GM19351 (cell line): ENCODE measurements around the gene KCNJ18.
"Not testable (repeated sequence)": the region's sequence is repeated elsewhere in the genome, so short reads cannot be mapped to it uniquely, and the experiment has no call there.

ENCODE experiments used
- ATAC-seq: cut with Tn5 transposase; IDR thresholded peaks from one replicate; pipeline ENCODE4 v1.9.1; 2021; ENCODE audit warnings: mild to moderate bottlenecking, moderate library complexity; ENCODE audit not compliant: unreplicated experiment

KCNJ18 gene

DNA sequence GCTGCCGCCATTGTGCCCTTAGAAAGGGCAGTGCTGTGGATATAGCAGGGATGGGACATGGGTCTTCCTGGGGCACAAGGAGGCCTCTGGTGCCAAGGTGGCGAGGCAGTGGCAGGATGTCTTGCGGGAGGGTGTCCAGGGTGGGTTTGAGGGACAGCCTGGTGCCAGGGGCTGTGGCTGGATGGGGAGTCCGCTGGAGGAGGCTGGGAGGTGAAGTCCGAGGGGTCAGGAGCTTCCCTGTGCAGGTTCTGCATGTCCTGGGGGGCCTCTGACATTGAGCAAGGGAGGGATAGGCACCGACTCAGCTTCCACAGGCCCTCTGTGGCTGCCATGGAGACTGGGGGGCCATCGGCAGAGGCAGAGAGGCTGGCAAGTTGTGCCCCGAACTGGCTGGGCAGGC, 9.7 kb downstream of the KCNJ18 start:
- not testable (repeated sequence) for ATAC-seq

- not testable (repeated sequence) for ATAC-seq
These were observed 10.2 kb downstream of the KCNJ18 start for GRCh38 chr17:21702521-21702920.

DNA sequence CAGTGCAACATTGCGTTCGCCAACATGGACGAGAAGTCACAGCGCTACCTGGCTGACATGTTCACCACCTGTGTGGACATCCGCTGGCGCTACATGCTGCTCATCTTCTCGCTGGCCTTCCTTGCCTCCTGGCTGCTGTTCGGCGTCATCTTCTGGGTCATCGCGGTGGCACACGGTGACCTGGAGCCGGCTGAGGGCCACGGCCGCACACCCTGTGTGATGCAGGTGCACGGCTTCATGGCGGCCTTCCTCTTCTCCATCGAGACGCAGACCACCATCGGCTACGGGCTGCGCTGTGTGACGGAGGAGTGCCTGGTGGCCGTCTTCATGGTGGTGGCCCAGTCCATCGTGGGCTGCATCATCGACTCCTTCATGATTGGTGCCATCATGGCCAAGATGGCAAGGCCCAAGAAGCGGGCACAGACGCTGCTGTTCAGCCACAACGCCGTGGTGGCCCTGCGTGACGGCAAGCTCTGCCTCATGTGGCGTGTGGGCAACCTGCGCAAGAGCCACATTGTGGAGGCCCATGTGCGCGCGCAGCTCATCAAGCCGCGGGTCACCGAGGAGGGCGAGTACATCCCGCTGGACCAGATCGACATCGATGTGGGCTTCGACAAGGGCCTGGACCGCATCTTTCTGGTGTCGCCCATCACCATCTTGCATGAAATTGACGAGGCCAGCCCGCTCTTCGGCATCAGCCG, 10.8 kb downstream of the KCNJ18 start:
- not testable (repeated sequence) for ATAC-seq

DNA sequence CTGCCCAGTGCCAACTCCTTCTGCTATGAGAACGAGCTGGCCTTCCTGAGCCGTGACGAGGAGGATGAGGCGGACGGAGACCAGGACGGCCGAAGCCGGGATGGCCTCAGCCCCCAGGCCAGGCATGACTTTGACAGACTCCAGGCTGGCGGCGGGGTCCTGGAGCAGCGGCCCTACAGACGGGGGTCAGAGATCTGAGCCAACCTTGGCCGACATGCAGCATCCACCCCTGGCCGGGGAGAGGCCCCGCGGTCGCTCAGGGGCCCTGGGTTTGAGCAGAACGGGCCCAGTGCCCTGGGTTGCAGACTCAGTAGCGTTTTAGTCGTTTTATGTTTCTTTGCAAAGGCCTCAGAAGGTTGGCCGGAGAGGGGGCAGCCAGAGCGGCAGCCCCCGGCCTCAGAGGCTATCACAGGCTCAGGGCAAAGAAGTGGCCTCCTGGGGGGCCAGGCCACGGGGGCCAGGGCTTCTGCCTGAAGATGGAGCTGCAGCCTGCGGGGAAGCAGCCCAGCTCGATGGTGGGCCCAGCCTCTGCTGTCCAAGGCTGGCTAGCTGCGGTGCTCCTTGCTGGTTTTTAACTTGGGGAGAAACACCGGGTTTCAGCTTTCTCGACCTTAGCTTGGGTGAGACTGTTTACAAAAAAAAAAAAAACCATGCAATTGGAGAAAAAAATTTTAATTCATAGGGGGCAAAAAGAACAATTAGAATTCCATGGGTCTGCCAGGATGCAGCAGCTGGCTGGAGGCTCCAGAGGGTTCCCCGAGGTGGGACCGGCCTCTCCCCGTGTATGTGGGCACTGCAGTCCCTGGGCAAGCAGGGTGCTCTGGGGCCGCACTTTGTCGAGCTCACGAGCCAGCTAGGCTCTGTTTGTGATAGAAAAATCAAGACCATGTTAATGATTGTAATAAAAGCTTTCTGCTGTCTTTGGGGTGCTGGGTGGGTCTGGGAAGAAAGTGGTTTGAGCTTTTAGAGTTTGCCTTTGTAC, 11.9 kb downstream of the KCNJ18 start:
- not testable (repeated sequence) for ATAC-seq

DNA sequence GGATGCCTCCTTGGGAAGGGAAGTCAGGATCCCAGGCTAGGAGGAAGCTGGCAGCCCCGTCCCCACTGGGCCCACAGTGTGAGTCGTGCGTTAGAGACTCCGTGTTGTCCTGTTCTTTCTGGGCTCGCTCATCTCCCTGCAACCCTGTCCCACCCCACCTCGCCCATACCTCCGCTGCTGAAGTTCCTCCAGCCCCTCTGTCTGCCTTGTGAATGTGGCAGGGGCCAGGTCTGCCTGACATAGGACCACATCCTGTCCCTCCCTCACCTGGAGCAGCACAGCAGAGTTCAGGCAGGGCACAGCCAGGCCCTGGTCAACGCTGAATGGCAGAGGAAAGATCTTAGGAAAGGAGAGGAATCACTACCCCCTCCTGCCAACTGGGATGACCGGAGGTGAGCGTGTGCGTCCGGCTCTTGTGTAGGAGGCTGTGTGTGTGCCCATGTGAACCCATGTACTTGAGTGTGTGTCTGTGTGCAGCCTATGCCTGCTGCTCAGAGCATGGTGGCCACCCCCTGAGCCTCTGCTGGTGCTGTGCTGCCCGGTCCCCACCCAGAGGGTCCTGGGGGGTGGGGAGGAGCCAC, 12.8 kb downstream of the KCNJ18 start:
- no peak for ATAC-seq

DNA sequence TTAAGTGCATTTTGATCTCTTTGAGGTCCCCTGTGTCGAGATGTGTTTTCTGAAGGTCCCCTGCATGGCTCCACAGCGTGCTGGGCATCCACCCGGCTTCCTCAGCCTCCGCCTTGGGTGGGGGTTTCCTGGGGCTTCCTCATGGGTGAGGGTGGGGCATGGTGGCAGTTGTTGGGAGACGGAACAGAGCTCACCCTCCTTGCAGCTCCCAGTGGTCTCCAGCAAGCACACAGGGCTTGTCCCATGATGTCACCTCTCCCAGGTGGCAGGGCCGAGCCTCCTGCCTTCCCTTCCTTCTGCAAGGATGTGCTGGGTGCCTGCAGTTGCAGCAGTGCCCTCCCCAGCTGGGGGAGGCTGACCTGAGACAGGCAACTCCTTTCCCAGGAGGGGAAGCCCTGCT, 13.4 kb downstream of the KCNJ18 start:
- not testable (repeated sequence) for ATAC-seq

DNA sequence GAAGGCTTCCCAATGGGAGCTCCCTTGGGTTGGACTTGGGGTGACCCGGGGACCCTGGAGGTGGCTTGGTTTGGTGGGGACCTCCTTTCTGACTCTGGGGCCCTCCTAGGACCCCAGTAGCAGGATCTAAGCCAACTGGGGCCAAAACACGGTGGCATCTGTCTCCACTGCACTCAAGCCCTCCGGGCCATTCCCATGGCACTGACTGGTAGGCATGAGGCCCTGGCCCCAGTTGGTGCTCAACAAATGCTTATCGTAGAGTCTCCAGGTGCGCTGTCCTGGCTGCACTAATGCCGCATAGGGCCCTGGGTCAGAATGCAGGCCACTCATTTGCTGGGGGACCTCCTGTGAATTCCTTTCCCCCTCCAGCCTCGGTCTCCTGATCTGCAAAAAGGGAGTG, 14.2 kb downstream of the KCNJ18 start:
- ATAC-seq, result not testable (repeated sequence)

- ATAC-seq, result not testable (repeated sequence)
These were observed 14.8 kb downstream of the KCNJ18 start for GRCh38 chr17:21707131-21707530.

GRCh38 chr17:21707711-21708611, 15.6 kb downstream of the KCNJ18 start:
- not testable (repeated sequence) for ATAC-seq

DNA sequence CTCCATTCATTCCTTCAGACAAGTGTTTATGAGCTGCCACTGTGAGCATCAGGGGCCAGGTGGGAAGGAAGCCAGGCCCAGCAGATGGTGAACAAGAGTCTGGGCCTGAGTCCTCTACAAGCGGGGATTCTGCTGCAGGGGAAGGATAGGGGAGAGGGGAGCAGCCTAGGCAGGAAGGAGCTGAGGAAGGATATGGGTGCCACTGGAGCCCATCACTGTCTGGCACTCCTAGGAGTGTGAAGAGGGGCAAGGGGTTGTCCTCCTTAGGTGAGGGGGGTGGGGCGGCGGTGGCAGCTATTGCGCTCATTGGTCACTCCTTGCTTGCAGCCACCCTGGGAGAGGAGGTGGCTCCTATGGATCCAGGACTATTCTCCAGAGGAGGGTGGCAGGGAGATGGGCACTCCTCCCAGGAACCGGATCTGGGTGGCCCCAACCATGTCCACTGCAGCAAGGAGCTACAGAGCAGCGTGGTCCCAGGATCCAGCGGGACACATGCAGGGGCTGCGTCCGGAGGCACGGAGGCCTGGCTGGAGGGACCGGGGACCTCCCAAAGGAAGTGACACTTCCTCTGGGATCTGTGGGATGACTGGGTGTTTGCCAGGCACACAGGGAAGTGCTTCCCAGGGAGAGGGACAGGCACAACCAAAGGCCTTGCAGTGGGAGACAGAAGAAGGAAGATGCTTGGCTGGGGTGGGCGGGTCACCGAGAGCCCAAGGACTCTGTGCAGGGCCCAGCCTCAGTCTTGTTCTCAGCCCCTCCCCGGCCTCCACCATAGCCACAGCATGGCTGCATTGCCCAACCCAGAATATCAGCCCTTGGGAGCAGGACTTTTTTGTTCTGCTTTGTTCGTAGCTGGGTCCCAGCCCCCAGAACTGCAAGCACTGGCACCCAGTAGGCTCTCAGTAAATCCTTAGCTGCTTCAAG, 16.6 kb downstream of the KCNJ18 start:
- not testable (repeated sequence) for ATAC-seq

- ATAC-seq, result not testable (repeated sequence)
These were observed 17.7 kb downstream of the KCNJ18 start for GRCh38 chr17:21709994-21710393.

GRCh38 chr17:21710486-21710885, 18.2 kb downstream of the KCNJ18 start:
- ATAC-seq, result not testable (repeated sequence)

DNA sequence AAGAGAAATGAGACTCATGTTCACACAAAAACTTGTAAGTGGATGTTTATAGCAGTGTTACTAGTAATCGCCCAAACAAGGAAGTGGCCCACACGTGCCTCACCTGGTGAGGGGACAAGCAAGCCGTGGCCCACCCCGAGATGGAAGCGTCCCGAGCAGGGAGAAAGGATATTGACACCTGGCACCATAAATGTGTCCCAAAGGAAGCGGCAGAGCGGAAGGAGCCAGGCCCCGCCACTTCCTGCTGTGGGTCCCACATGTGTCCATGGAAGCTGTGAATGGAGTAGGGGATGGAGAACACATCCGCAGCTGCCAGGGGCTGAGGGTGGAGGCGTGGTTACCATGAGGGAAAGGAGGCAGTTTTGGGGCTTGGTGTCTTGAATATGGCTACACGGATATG, 18.9 kb downstream of the KCNJ18 start:
- no peak for ATAC-seq

- ATAC-seq, result not testable (repeated sequence)
These were observed 20.7 kb downstream of the KCNJ18 start for GRCh38 chr17:21713020-21713419.

GRCh38 chr17:21713631-21714030, 21.3 kb downstream of the KCNJ18 start:
- not testable (repeated sequence) for ATAC-seq

- not testable (repeated sequence) for ATAC-seq
These were observed 22.4 kb downstream of the KCNJ18 start for GRCh38 chr17:21714676-21715075.

GRCh38 chr17:21715877-21716276, 23.6 kb downstream of the KCNJ18 start:
- not testable (repeated sequence) for ATAC-seq

- ATAC-seq, result not testable (repeated sequence)
These were observed 26.6 kb downstream of the KCNJ18 start for GRCh38 chr17:21718971-21719370.

GRCh38 chr17:21719511-21720226, 27.3 kb downstream of the KCNJ18 start:
- not testable (repeated sequence) for ATAC-seq
